ENCODE data around the gene ACSS1. TPM values are rescaled to one million over a fixed set of nuclear protein-coding genes. Genes with fewer than 3 reads are reported as not detected.
A peak's percentile ranks its signal among the peaks of the same experiment; 100 is the strongest.

Gene ACSS1
- total RNA-seq, result 6.7 TPM

GRCh38 chr20:25058051-25058846 is at the start of gene ACSS1:
ACSS1 (minus strand) TSS chr20:25058139; CDS start chr20:25058102, 37 bp downstream.
- peak; percentile 66 for ATAC-seq

- ATAC-seq, result no peak
Observed at GRCh38 chr20:25103526-25103925, 45.6 kb upstream of the ACSS1 start.

- no peak for ATAC-seq
Observed at GRCh38 chr20:25100914-25101313, 43.0 kb upstream of the ACSS1 start.

- ATAC-seq, result no peak
Observed at GRCh38 chr20:25099601-25100140, 41.7 kb upstream of the ACSS1 start.

GRCh38 chr20:25097498-25097897 is 39.6 kb upstream of the ACSS1 start:
- no peak for ATAC-seq

GRCh38 chr20:25090492-25091429 is 32.8 kb upstream of the ACSS1 start:
- peak; percentile 41 for ATAC-seq

GRCh38 chr20:25089662-25090061 is 31.7 kb upstream of the ACSS1 start:
- ATAC-seq, result no peak

- no peak for ATAC-seq
Observed at GRCh38 chr20:25089096-25089495, 31.2 kb upstream of the ACSS1 start.

- no peak for ATAC-seq
Observed at GRCh38 chr20:25088267-25088666, 30.3 kb upstream of the ACSS1 start.

GRCh38 chr20:25087186-25087929 is 29.4 kb upstream of the ACSS1 start:
- ATAC-seq, result no peak

- ATAC-seq, result no peak
Observed at GRCh38 chr20:25085756-25086495, 28.0 kb upstream of the ACSS1 start.

- no peak for ATAC-seq
Observed at GRCh38 chr20:25084626-25085187, 26.8 kb upstream of the ACSS1 start.

GRCh38 chr20:25083773-25084625 is 26.1 kb upstream of the ACSS1 start:
- peak; percentile 24 for ATAC-seq

GRCh38 chr20:25083141-25083772 is 25.3 kb upstream of the ACSS1 start:
- ATAC-seq, result no peak

- no peak for ATAC-seq
Observed at GRCh38 chr20:25082498-25082873, 24.5 kb upstream of the ACSS1 start.

GRCh38 chr20:25081730-25082497 is 24.0 kb upstream of the ACSS1 start, which contains the start of gene VSX1:
VSX1 (minus strand) TSS chr20:25082141; CDS start chr20:25082096, 45 bp downstream.
- ATAC-seq, result no peak

GRCh38 chr20:25081065-25081729 is 23.3 kb upstream of the ACSS1 start:
- ATAC-seq, result no peak

- ATAC-seq, result no peak
Observed at GRCh38 chr20:25079171-25079570, 21.2 kb upstream of the ACSS1 start.

Data from esophagus mucosa (tissue), 1 donor.